Right ventricle myocardium inferior (tissue), 1 donor: ENCODE measurements around the gene FOXA1. TPM values are rescaled to one million over a fixed set of nuclear protein-coding genes. Genes with fewer than 3 reads are reported as not detected.
"Not testable (repeated sequence)": the region's sequence is repeated elsewhere in the genome, so short reads cannot be mapped to it uniquely, and the experiment has no call there.

Experiments used
- ATAC-seq: fragments of 200-7000 bp; cut with Tn5 transposase; one replicate; pipeline ENCODE4 v1.9.1; 2020; ENCODE audit warnings: mild to moderate bottlenecking, moderate library complexity
- DNase-seq: peaks from one replicate; pipeline ENCODE4 v3.0.0; 2021; ENCODE audit errors: missing footprints
- intact Hi-C: fragments of 100-400 bp; cut with DNase I; formaldehyde crosslinking; loops from one replicate; pipeline ENCODE4 v1.11.0; 2022
- total RNA-seq: library from RNA; stranded (reverse); fragmentation: NEBNext Ultra II Directional; extraction: Animal tissue kit (Norgen Biotek cat#: 25700); gene quantifications from one replicate; pipeline ENCODE4 v1.2.1, GENCODE V29; 2021
- donor health status: DM: no; HTN: yes; CAD: no; lungs with severe emphysema.

FOXA1 gene
- total RNA-seq, 1 donor from 2014 or later: not detected

- DNase-seq (no peak), ATAC-seq (no peak)
- intact Hi-C loops: no loop called here
Measured at GRCh38 chr14:37571391-37571790, 23.7 kb downstream of the FOXA1 start.

- ATAC-seq (no peak), DNase-seq (no peak)
- intact Hi-C loops: no loop called here
Measured at GRCh38 chr14:37569729-37570128, 25.3 kb downstream of the FOXA1 start.

GRCh38 chr14:37566811-37567371 is 28.2 kb downstream of the FOXA1 start:
- ATAC-seq (no peak), DNase-seq (no peak)
- intact Hi-C loops: no loop called here

- no peak for ATAC-seq
- intact Hi-C loops: no loop called here
Measured at GRCh38 chr14:37565550-37565949, 29.5 kb downstream of the FOXA1 start.

GRCh38 chr14:37563189-37563588 is 31.9 kb downstream of the FOXA1 start:
- intact Hi-C loops: no loop called here
- no peak for ATAC-seq
- no peak for DNase-seq

More at GRCh38 chr14:37565550-37565949, 29.5 kb downstream of the FOXA1 start:
- no peak for DNase-seq

- intact Hi-C loops: no loop called here
- ATAC-seq: no peak
Measured at GRCh38 chr14:37559386-37559785, 35.7 kb downstream of the FOXA1 start.

GRCh38 chr14:37558740-37559139 is 36.3 kb downstream of the FOXA1 start:
- ATAC-seq (no peak), DNase-seq (no peak)
- intact Hi-C loops: no loop called here

More at GRCh38 chr14:37559386-37559785, 35.7 kb downstream of the FOXA1 start:
- DNase-seq: no peak

- intact Hi-C loops, DNase-seq, ATAC-seq: not testable (repeated sequence)
Measured at GRCh38 chr14:37555596-37555995, 39.5 kb downstream of the FOXA1 start.

- intact Hi-C loops: no loop called here
- ATAC-seq: no peak
- no peak for DNase-seq
Measured at GRCh38 chr14:37553935-37554550, 41.0 kb downstream of the FOXA1 start.

- DNase-seq: no peak
- no peak for ATAC-seq
- intact Hi-C loops: no loop called here
Measured at GRCh38 chr14:37551119-37551518, 43.9 kb downstream of the FOXA1 start.

GRCh38 chr14:37550511-37550910 is 44.5 kb downstream of the FOXA1 start:
- intact Hi-C loops: no loop called here
- no peak for ATAC-seq
- DNase-seq: no peak

GRCh38 chr14:37546621-37547447 is 48.2 kb downstream of the FOXA1 start:
- ATAC-seq (no peak), DNase-seq (no peak)
- intact Hi-C loops: no loop called here

GRCh38 chr14:37545174-37545573 is 49.9 kb downstream of the FOXA1 start:
- ATAC-seq (no peak), DNase-seq (no peak)
- intact Hi-C loops: no loop called here

GRCh38 chr14:37544407-37544806 is 50.6 kb downstream of the FOXA1 start:
- intact Hi-C loops: no loop called here
- DNase-seq (no peak), ATAC-seq (no peak)

GRCh38 chr14:37539992-37540391 is 55.1 kb downstream of the FOXA1 start:
- no peak for DNase-seq
- intact Hi-C loops: no loop called here
- ATAC-seq: no peak

Other genes starting within 250 kb of the FOXA1 start
- gene TTC6, start 380 bp upstream of the FOXA1 start, total RNA-seq: not detected